Stimulated activated memory B cell treated with anti-CD40 and anti-IgM and Interleukin-4, amounts not matched to agents 10 μg/mL and 1 μg/mL and 100 μg/mL, for 72 hours (primary cell): ENCODE data around the gene NT5E.

Experiments
- ATAC-seq: fragments of 150-1000 bp; cut with Tn5 transposase; 2 replicates; pipeline ENCODE4 v1.10.0; 2021
- H3K27ac Mint-ChIP-seq: one replicate; pipeline ENCODE4 v1.8.0; 2022; ENCODE audit warnings: mild to moderate bottlenecking, mixed read lengths
- H3K27me3 Mint-ChIP-seq: one replicate; pipeline ENCODE4 v1.8.0; 2022; ENCODE audit warnings: mixed read lengths
- H3K36me3 Mint-ChIP-seq: one replicate; pipeline ENCODE4 v1.8.0; 2022; ENCODE audit warnings: mixed read lengths
- H3K4me1 Mint-ChIP-seq: one replicate; pipeline ENCODE4 v1.8.0; 2022; ENCODE audit warnings: mixed read lengths
- H3K4me3 Mint-ChIP-seq: one replicate; pipeline ENCODE4 v1.8.0; 2022; ENCODE audit warnings: mild to moderate bottlenecking, moderate library complexity, mixed read lengths
- H3K9me3 Mint-ChIP-seq: one replicate; pipeline ENCODE4 v1.8.0; 2022; ENCODE audit warnings: mixed read lengths

Gene NT5E

GRCh38 chr6:85416766-85417165 is 33.1 kb upstream of the NT5E start:
- Mint-ChIP-seq H3K36me3 (no peaks in the 10 kb centered on the region), H3K27ac (no peak overlapping the region), H3K4me3 (no peak overlapping the region), H3K9me3 (peaks cover 3% of the 10 kb centered on the region), H3K4me1 (peaks cover 23% of the 10 kb centered on the region), H3K27me3 (peaks cover 12% of the 10 kb centered on the region)
- ATAC-seq: no peak

GRCh38 chr6:85417336-85417735 is 32.5 kb upstream of the NT5E start:
- no peak for ATAC-seq
- H3K4me1 Mint-ChIP-seq: peaks cover 23% of the 10 kb centered on the region
- no peaks in the 10 kb centered on the region for H3K36me3 Mint-ChIP-seq
- H3K9me3 Mint-ChIP-seq: peaks cover 3% of the 10 kb centered on the region
- peaks cover 10% of the 10 kb centered on the region for H3K27me3 Mint-ChIP-seq
- no peak overlapping the region for H3K27ac Mint-ChIP-seq
- H3K4me3 Mint-ChIP-seq: no peak overlapping the region

- no peak for ATAC-seq
- peaks cover 23% of the 10 kb centered on the region for H3K4me1 Mint-ChIP-seq
- no peak overlapping the region for H3K4me3 Mint-ChIP-seq
- H3K27ac Mint-ChIP-seq: peak overlapping the region; percentile 58
- no peaks in the 10 kb centered on the region for H3K36me3 Mint-ChIP-seq
- H3K9me3 Mint-ChIP-seq: peaks cover 3% of the 10 kb centered on the region
- peaks cover 2% of the 10 kb centered on the region for H3K27me3 Mint-ChIP-seq
These were observed 31.8 kb upstream of the NT5E start for GRCh38 chr6:85418059-85418458.

DNA sequence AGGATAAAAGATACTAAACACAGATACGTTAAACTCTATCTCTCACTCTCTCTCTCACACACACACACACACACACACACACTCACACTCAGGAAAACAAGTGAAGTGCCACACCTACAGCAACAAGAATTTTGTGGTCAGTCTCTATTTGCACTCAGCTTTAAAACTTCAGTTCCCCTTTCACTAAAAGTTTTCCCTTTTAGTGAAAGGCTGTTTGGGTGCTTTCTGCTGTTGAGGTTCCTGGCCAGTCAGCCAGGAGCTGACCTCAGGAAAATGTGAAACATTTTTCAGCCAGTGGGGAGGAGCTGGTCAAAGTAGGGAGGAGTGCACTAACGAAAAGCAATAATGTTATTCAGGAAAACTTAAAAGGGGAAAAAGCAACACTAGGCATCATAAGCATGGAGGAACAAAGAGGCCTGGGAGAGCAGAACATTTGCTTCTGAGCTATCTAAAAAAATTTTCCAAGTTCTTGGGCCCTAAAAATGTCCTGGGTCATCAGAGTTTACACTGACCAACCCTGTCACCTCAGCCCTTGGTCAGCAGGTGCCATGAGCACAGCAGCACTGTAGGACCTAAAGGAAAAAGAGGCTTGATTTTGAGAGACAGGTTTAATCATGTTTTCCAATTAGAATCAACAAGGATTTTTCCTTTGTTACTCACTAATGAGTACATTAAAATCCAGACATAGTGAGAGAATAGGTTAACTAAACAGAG is 30.7 kb upstream of the NT5E start:
- peaks cover 3% of the 10 kb centered on the region for H3K9me3 Mint-ChIP-seq
- H3K27ac Mint-ChIP-seq: peak overlapping the region; percentile 58
- H3K4me1 Mint-ChIP-seq: peaks cover 23% of the 10 kb centered on the region
- no peaks in the 10 kb centered on the region for H3K36me3 Mint-ChIP-seq
- no peaks in the 10 kb centered on the region for H3K27me3 Mint-ChIP-seq
- H3K4me3 Mint-ChIP-seq: peak overlapping the region; percentile 50
- ATAC-seq: peak; percentile 86

DNA sequence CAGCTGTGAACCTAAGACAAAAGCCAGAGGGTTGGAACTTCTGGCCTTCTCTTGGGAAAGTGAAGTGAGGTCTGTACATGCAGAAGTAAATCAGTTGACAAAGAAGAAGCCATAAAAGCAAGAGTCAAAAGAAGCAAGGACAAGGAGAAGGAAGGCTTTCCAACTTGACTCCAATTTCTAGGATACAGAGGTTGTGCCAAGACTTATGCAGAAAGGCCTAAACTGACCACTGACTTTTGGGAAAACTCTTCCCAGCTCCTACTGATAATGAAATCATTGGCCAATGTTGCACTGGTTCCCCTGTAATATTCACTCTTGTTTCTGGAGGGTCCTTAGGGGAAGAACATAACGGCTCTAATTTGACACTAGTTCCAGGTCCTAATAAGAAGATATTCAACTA is 29.3 kb upstream of the NT5E start:
- H3K4me1 Mint-ChIP-seq: peaks cover 23% of the 10 kb centered on the region
- H3K4me3 Mint-ChIP-seq: no peak overlapping the region
- H3K9me3 Mint-ChIP-seq: peaks cover 7% of the 10 kb centered on the region
- no peak overlapping the region for H3K27ac Mint-ChIP-seq
- no peaks in the 10 kb centered on the region for H3K36me3 Mint-ChIP-seq
- no peak for ATAC-seq
- H3K27me3 Mint-ChIP-seq: no peaks in the 10 kb centered on the region

GRCh38 chr6:85421181-85421580 is 28.7 kb upstream of the NT5E start:
- no peak for ATAC-seq
- no peaks in the 10 kb centered on the region for H3K36me3 Mint-ChIP-seq
- no peaks in the 10 kb centered on the region for H3K27me3 Mint-ChIP-seq
- H3K4me1 Mint-ChIP-seq: peaks cover 23% of the 10 kb centered on the region
- H3K4me3 Mint-ChIP-seq: no peak overlapping the region
- no peak overlapping the region for H3K27ac Mint-ChIP-seq
- H3K9me3 Mint-ChIP-seq: peaks cover 11% of the 10 kb centered on the region

DNA sequence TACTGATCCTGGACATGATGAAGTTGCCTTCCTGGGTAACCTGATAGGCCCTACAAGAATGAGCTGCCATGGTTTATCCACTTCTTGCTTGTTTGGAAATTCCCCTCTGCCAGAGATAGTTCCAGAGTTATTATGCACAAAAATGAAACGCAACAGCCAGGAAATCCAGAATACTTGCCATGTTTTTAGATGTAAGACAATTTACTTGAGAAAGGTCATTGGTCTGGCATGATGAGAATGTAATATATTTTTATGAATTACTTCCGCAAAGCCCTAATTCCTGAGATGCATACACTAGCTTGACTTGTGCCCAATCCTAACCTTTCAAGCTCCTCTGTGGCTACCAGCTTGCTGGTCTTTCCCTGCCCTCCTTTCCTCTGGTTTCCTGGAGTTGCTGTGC is 27.9 kb upstream of the NT5E start:
- no peaks in the 10 kb centered on the region for H3K36me3 Mint-ChIP-seq
- H3K4me3 Mint-ChIP-seq: no peak overlapping the region
- peaks cover 15% of the 10 kb centered on the region for H3K9me3 Mint-ChIP-seq
- peaks cover 23% of the 10 kb centered on the region for H3K4me1 Mint-ChIP-seq
- H3K27ac Mint-ChIP-seq: no peak overlapping the region
- ATAC-seq: no peak
- no peaks in the 10 kb centered on the region for H3K27me3 Mint-ChIP-seq

- H3K4me1 Mint-ChIP-seq: peaks cover 21% of the 10 kb centered on the region
- H3K4me3 Mint-ChIP-seq: no peak overlapping the region
- no peak for ATAC-seq
- peaks cover 12% of the 10 kb centered on the region for H3K9me3 Mint-ChIP-seq
- H3K27me3 Mint-ChIP-seq: no peaks in the 10 kb centered on the region
- H3K36me3 Mint-ChIP-seq: no peaks in the 10 kb centered on the region
- no peak overlapping the region for H3K27ac Mint-ChIP-seq
These were observed 26.9 kb upstream of the NT5E start for GRCh38 chr6:85422996-85423395.

GRCh38 chr6:85424981-85425380 is 24.9 kb upstream of the NT5E start:
- Mint-ChIP-seq H3K36me3 (no peaks in the 10 kb centered on the region), H3K27ac (no peak overlapping the region), H3K4me1 (peaks cover 6% of the 10 kb centered on the region), H3K27me3 (no peaks in the 10 kb centered on the region), H3K4me3 (no peak overlapping the region), H3K9me3 (peaks cover 14% of the 10 kb centered on the region)
- no peak for ATAC-seq

DNA sequence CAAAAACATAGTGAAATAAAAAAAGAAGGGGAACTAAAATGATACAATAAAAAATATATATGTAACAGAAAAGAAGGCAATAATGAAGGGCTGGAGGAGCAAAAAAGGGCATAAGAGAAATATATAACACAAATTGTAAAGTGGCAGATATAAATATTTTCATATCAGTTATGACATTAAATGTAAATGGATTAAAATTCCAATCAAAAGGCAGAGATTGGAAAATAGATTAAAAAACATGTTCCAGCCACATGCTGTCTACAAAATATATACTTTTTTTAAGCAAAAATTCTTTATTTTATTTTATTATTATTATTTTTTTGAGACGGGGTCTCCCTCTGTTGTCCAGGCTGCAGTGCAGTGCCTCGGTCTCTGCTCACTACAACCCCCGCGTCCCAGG is 23.9 kb upstream of the NT5E start:
- Mint-ChIP-seq H3K4me1 (peaks cover 6% of the 10 kb centered on the region), H3K27ac (no peak overlapping the region), H3K36me3 (no peaks in the 10 kb centered on the region), H3K9me3 (peaks cover 14% of the 10 kb centered on the region), H3K4me3 (no peak overlapping the region), H3K27me3 (no peaks in the 10 kb centered on the region)
- no peak for ATAC-seq

DNA sequence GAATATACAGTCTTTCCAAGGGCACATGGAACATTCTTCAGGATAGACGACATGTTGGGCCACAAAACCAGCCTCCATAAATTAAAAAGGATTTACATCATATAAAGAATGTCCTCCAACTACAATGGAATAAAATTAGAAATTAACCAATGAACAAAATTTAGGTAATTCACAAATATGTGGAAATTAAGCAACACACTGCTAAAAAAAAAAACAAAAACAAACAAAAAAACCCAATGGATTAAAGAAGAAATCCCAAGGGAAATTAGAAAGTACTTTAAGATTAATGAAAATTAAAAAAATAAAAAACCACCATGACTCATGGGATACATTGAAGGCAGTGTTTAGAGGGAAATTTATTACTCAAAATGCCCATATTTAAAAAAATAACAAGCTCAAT is 21.4 kb upstream of the NT5E start:
- Mint-ChIP-seq H3K27me3 (no peaks in the 10 kb centered on the region), H3K4me1 (no peaks in the 10 kb centered on the region), H3K36me3 (no peaks in the 10 kb centered on the region), H3K4me3 (no peak overlapping the region), H3K9me3 (peaks cover 14% of the 10 kb centered on the region), H3K27ac (no peak overlapping the region)
- no peak for ATAC-seq

DNA sequence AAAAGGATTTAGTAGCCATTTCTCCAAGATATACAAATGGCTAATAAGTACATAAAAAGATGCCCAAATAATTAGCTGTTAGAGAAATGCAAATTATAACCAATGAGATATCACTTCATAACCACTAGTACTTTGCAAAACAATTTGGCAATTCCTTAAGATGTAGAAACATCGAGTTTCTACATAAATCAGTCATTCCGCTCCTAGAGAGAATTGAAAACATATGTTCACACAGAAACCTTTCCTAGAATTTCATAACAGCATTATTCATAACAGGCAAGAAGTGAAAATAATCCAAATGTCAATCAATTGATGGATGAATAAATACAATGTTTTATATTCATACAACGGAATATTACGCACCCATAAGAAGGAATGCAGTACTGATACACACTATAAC is 20.5 kb upstream of the NT5E start:
- Mint-ChIP-seq H3K27ac (no peak overlapping the region), H3K9me3 (peaks cover 14% of the 10 kb centered on the region), H3K27me3 (no peaks in the 10 kb centered on the region), H3K4me1 (no peaks in the 10 kb centered on the region), H3K4me3 (no peak overlapping the region), H3K36me3 (no peaks in the 10 kb centered on the region)
- no peak for ATAC-seq

GRCh38 chr6:85431271-85431670 is 18.6 kb upstream of the NT5E start:
- no peak overlapping the region for H3K27ac Mint-ChIP-seq
- H3K4me1 Mint-ChIP-seq: no peaks in the 10 kb centered on the region
- no peak overlapping the region for H3K4me3 Mint-ChIP-seq
- H3K9me3 Mint-ChIP-seq: peaks cover 5% of the 10 kb centered on the region
- H3K36me3 Mint-ChIP-seq: no peaks in the 10 kb centered on the region
- H3K27me3 Mint-ChIP-seq: no peaks in the 10 kb centered on the region
- no peak for ATAC-seq

GRCh38 chr6:85432554-85432953 is 17.3 kb upstream of the NT5E start:
- Mint-ChIP-seq H3K27ac (no peak overlapping the region), H3K9me3 (peaks cover 2% of the 10 kb centered on the region), H3K4me1 (no peaks in the 10 kb centered on the region), H3K36me3 (no peaks in the 10 kb centered on the region), H3K4me3 (no peak overlapping the region), H3K27me3 (no peaks in the 10 kb centered on the region)
- ATAC-seq: no peak

DNA sequence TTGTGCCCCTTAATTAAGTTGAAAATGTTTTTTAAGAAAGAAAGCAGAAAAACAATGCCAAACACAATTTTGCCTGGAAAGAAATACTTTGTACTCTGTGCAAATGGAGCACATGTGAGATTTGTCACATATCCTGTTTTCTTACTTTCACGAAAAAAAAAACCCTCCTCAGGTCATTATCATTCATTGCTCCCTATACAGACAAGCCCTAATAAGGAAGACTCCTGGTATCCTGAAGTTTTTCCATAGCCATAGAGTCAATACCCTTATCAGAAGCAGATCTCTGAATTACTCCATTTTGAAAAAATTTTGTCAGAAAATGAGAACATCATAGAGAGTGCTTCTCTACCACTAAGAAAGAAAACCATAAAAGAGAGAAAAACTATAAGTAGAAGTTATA is 14.0 kb upstream of the NT5E start:
- Mint-ChIP-seq H3K4me3 (no peak overlapping the region), H3K27me3 (no peaks in the 10 kb centered on the region), H3K9me3 (peaks cover 5% of the 10 kb centered on the region), H3K27ac (no peak overlapping the region), H3K36me3 (no peaks in the 10 kb centered on the region), H3K4me1 (no peaks in the 10 kb centered on the region)
- no peak for ATAC-seq

DNA sequence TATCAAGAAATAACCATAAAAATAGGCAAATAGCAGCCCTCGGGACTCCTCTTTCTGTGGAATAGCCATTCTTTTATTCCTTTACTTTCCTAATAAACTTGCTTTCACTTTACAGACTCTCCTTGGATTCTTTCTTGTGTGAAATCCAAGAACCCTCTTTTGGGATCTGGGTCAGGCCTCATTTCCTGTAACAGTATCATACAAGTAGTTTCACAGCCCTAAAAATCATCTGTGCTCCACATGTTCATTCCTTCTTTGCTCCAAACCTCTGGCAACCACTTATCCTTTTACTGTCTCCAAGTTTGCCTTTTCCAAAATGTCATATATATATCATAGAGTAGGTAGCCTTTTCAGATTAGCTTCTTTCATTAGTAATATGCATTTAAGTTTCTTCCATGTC is 13.5 kb upstream of the NT5E start:
- no peaks in the 10 kb centered on the region for H3K36me3 Mint-ChIP-seq
- no peak for ATAC-seq
- H3K27ac Mint-ChIP-seq: no peak overlapping the region
- no peaks in the 10 kb centered on the region for H3K27me3 Mint-ChIP-seq
- no peaks in the 10 kb centered on the region for H3K4me1 Mint-ChIP-seq
- H3K9me3 Mint-ChIP-seq: peaks cover 6% of the 10 kb centered on the region
- no peak overlapping the region for H3K4me3 Mint-ChIP-seq
